Mesenteric fat pad (tissue), 1 donor: ENCODE data around the gene ABCC12. TPM values are rescaled to one million over a fixed set of nuclear protein-coding genes. Genes with fewer than 3 reads are reported as not detected.

Source experiments
- DNase-seq: peaks from one replicate; pipeline ENCODE4 v3.0.0-alpha.2; 2020; ENCODE audit warnings: low spot score
- total RNA-seq: library from RNA; stranded (reverse); fragmentation: NEBNext Ultra II Directional; extraction: Animal tissue kit (Norgen Biotek cat#: 25700); gene quantifications from one replicate; pipeline ENCODE4 v1.2.1, GENCODE V29; 2021
- donor health status: DM: yes; HTN: yes; CAD: no.

The ABCC12 gene
- total RNA-seq, 1 donor from 2014 or later, result not detected

- DNase-seq, result no peak
Observed at GRCh38 chr16:48133455-48134211, 22.2 kb downstream of the ABCC12 start.

GRCh38 chr16:48132696-48133095, 23.1 kb downstream of the ABCC12 start:
- DNase-seq, result no peak

GRCh38 chr16:48131201-48131935, 24.4 kb downstream of the ABCC12 start:
- no peak for DNase-seq

- DNase-seq, result no peak
Observed at GRCh38 chr16:48129926-48130325, 25.9 kb downstream of the ABCC12 start.

DNA sequence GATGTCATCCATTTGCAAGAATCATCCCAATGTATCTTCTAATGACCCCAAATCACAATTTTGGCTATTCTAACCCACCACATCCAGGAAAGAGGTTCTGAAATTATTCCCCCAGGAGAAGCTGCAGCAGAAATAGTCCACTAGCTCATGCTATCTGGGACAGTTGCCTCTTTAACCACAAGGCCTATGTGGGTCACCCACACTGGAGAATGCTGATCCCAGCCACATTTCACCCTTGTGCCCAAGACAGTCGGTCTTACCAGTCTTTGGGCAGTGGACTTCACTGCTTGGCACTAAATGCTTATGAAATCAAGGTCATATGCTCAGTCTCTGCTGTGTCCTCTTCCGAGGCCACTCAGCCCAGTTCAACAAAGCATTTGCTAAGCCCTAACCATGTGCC, 27.0 kb downstream of the ABCC12 start:
- DNase-seq, result no peak

- DNase-seq, result no peak
Observed at GRCh38 chr16:48126801-48127644, 28.8 kb downstream of the ABCC12 start.

GRCh38 chr16:48125888-48126287, 29.9 kb downstream of the ABCC12 start:
- no peak for DNase-seq

- DNase-seq, result no peak
Observed at GRCh38 chr16:48124266-48124665, 31.5 kb downstream of the ABCC12 start.

GRCh38 chr16:48123104-48123788, 32.5 kb downstream of the ABCC12 start:
- DNase-seq, result no peak

DNA sequence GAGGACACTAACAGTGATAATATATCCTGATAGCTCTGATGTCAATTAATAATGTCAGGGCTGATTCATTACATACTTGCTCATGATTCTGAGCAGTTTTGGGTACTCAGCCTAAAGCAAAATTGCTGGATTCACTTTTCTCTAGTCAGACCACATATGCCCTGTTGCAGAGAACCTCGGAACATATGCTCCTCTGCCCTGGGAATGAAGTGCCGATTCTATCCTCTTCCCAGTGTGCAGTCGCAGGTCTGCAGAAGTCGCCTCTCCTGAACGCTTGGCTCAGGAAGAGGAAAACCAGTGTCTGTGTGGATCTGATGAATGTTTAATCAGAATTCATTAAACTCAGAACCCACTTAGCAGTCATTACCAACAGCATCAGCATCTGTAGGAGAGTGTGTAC, 34.5 kb downstream of the ABCC12 start:
- DNase-seq, result no peak

- DNase-seq, result no peak
Observed at GRCh38 chr16:48118841-48119240, 37.0 kb downstream of the ABCC12 start.

GRCh38 chr16:48117217-48118105, 38.3 kb downstream of the ABCC12 start:
- no peak for DNase-seq

DNA sequence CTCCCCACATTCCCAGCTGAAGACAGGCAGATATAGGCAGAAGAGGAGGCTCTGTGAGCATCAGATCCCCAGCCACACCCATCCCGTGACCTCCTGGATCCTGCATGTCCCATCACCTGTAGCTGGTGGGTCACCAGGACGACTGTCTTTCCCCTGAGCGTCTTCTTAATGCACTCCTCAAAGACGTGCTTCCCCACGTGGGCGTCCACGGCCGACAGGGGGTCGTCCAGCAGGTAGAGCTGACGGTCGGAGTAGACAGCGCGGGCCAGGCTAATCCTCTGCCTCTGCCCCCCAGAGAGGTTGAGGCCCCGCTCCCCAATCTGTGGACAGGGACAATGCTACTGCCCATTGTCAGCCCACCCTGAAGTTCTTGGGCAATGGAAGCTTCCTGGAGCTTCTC, 40.5 kb downstream of the ABCC12 start:
- DNase-seq, result no peak

GRCh38 chr16:48114410-48114809, 41.4 kb downstream of the ABCC12 start:
- DNase-seq, result no peak

- DNase-seq, result no peak
Observed at GRCh38 chr16:48113471-48113870, 42.3 kb downstream of the ABCC12 start.

- no peak for DNase-seq
Observed at GRCh38 chr16:48113001-48113400, 42.8 kb downstream of the ABCC12 start.

DNA sequence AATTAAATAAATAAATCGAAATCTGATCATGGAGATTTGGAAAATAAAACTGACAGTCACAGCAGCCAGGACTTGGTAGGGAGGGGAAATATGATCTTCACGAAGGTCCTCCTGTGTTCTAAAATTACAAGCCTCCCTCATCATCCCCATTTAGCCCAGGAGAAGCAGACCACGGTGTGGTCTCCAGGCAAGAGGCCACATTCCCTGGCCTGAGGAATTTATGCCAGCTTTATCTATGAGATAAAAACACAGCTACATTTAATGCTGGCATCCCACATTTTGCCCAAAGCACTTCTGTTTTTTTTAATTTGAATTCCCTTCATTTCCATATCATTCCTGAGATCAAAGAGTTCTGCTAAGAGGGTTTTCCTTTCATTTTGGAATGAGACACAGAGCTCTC, 43.2 kb downstream of the ABCC12 start:
- DNase-seq, result no peak

DNA sequence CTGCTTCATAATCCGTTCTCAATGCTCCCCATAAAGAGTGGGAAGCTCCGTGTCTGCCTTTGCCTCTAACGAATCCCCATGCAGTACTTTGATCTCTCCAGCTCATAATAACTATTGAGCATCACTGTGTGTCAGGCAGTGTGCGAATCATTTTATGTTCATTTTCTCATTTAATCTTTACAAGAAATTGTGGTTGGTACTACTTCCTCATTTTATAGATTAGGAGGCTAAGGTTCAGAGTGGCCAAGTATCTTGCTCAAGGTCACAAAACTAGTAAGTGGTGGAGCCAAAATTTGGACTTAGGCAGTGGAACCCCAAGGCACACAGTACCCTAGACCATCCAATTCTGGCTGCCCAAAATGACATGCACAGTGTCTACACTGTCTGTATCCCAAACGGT, 44.8 kb downstream of the ABCC12 start:
- DNase-seq, result no peak

- DNase-seq, result no peak
Observed at GRCh38 chr16:48110000-48110399, 45.8 kb downstream of the ABCC12 start.

- DNase-seq, result no peak
Observed at GRCh38 chr16:48109475-48109874, 46.3 kb downstream of the ABCC12 start.
